Activated T-helper 1 cell treated with anti-CD3 and anti-CD28 coated beads, Interleukin-12 subunit alpha, Interleukin-12 subunit beta, Interleukin-2, Interleukin-4 antibody, amounts not matched to agents 30 ng/mL and 10 ng/mL and 1 ng/mL, durations not matched to agents 14 hours and 24 hours and 36 hours (primary cell): ENCODE data around the gene RTRAF. TPM values are rescaled to one million over a fixed set of nuclear protein-coding genes. Genes with fewer than 3 reads are reported as not detected.

ENCODE experiments used
- DNase-seq: peaks from one replicate; pipeline ENCODE4 v3.0.0; 2021; ENCODE audit warnings: low spot score
- H3K27ac Mint-ChIP-seq: one replicate; pipeline ENCODE4 v1.8.0; 2021; ENCODE audit warnings: mild to moderate bottlenecking, mixed read lengths
- H3K27me3 Mint-ChIP-seq: one replicate; pipeline ENCODE4 v1.8.0; 2022; ENCODE audit warnings: mild to moderate bottlenecking, moderate library complexity, mixed read lengths; ENCODE audit not compliant: insufficient read depth
- H3K36me3 Mint-ChIP-seq: one replicate; pipeline ENCODE4 v1.8.0; 2021; ENCODE audit warnings: low read depth, mixed read lengths
- H3K4me1 Mint-ChIP-seq: one replicate; pipeline ENCODE4 v1.8.0; 2021; ENCODE audit warnings: low read depth, mixed read lengths
- H3K4me3 Mint-ChIP-seq: one replicate; pipeline ENCODE4 v1.8.0; 2021; ENCODE audit warnings: mild to moderate bottlenecking, moderate library complexity, mixed read lengths
- H3K9me3 Mint-ChIP-seq: one replicate; pipeline ENCODE4 v1.8.0; 2021; ENCODE audit warnings: mixed read lengths
- intact Hi-C: fragments of 100-400 bp; cut with micrococcal nuclease; formaldehyde crosslinking; loops from one replicate; pipeline ENCODE4 v1.15.1; 2024
- total RNA-seq: library from RNA; stranded (reverse); gene quantifications from 2 replicates; pipeline ENCODE4 v1.2.3, GENCODE V29; 2022

RTRAF gene
- total RNA-seq, 1 donor from 2014 or later: 215 TPM

- intact Hi-C loops: no loop called here
- no peaks in the 10 kb centered on the region for H3K9me3 Mint-ChIP-seq
- no peaks in the 10 kb centered on the region for H3K4me1 Mint-ChIP-seq
- no peaks in the 10 kb centered on the region for H3K27me3 Mint-ChIP-seq
- DNase-seq: no peak
- H3K4me3 Mint-ChIP-seq: no peak overlapping the region
- peaks cover 28% of the 10 kb centered on the region for H3K36me3 Mint-ChIP-seq
- H3K27ac Mint-ChIP-seq: no peak overlapping the region
Observed at GRCh38 chr14:51969852-51970540, 19.4 kb upstream of the RTRAF start.

- Mint-ChIP-seq H3K36me3 (peaks cover 16% of the 10 kb centered on the region), H3K9me3 (no peaks in the 10 kb centered on the region), H3K4me1 (no peaks in the 10 kb centered on the region), H3K27me3 (no peaks in the 10 kb centered on the region), H3K4me3 (no peak overlapping the region), H3K27ac (no peak overlapping the region)
- DNase-seq: no peak
- intact Hi-C loops: no loop called here
Observed at GRCh38 chr14:51972566-51972965, 16.8 kb upstream of the RTRAF start.

GRCh38 chr14:51977075-51977474 lies 12.3 kb upstream of the RTRAF start:
- no peaks in the 10 kb centered on the region for H3K9me3 Mint-ChIP-seq
- no peak overlapping the region for H3K27ac Mint-ChIP-seq
- no peak overlapping the region for H3K4me3 Mint-ChIP-seq
- H3K4me1 Mint-ChIP-seq: peaks cover 22% of the 10 kb centered on the region
- DNase-seq: no peak
- intact Hi-C loops: loop anchor here (5.0 kb wide), 2 partner anchors 70 to 695 kb away; no protein-coding TSS in a partner anchor
- H3K36me3 Mint-ChIP-seq: no peaks in the 10 kb centered on the region
- H3K27me3 Mint-ChIP-seq: peaks cover 2% of the 10 kb centered on the region

- intact Hi-C loops: loop anchor here (1.0 to 5.0 kb wide), 6 partner anchors 71 to 696 kb away; no protein-coding TSS in a partner anchor
- H3K4me1 Mint-ChIP-seq: peaks cover 22% of the 10 kb centered on the region
- no peak overlapping the region for H3K4me3 Mint-ChIP-seq
- H3K27ac Mint-ChIP-seq: no peak overlapping the region
- no peaks in the 10 kb centered on the region for H3K9me3 Mint-ChIP-seq
- H3K27me3 Mint-ChIP-seq: peaks cover 2% of the 10 kb centered on the region
- H3K36me3 Mint-ChIP-seq: peaks cover 2% of the 10 kb centered on the region
- DNase-seq: no peak
Observed at GRCh38 chr14:51978681-51979085, 10.7 kb upstream of the RTRAF start.

GRCh38 chr14:51979088-51979709 lies 10.1 kb upstream of the RTRAF start:
- DNase-seq: peak; percentile 70
- peaks cover 2% of the 10 kb centered on the region for H3K27me3 Mint-ChIP-seq
- peaks cover 2% of the 10 kb centered on the region for H3K36me3 Mint-ChIP-seq
- H3K4me3 Mint-ChIP-seq: no peak overlapping the region
- H3K27ac Mint-ChIP-seq: no peak overlapping the region
- peaks cover 22% of the 10 kb centered on the region for H3K4me1 Mint-ChIP-seq
- intact Hi-C loops: loop anchor here (1.0 to 5.0 kb wide), 6 partner anchors 72 to 697 kb away; no protein-coding TSS in a partner anchor
- no peaks in the 10 kb centered on the region for H3K9me3 Mint-ChIP-seq

- Mint-ChIP-seq H3K27ac (no peak overlapping the region), H3K4me3 (no peak overlapping the region), H3K9me3 (no peaks in the 10 kb centered on the region), H3K36me3 (peaks cover 2% of the 10 kb centered on the region), H3K4me1 (peaks cover 22% of the 10 kb centered on the region), H3K27me3 (peaks cover 2% of the 10 kb centered on the region)
- intact Hi-C loops: loop anchor here (10.0 kb wide), 1 partner anchor 887 kb away; the partner anchor contains the start of gene TRIM9
- no peak for DNase-seq
Observed at GRCh38 chr14:51981218-51981854, 8.0 kb upstream of the RTRAF start.

- Mint-ChIP-seq H3K27me3 (no peaks in the 10 kb centered on the region), H3K36me3 (peaks cover 14% of the 10 kb centered on the region), H3K27ac (peak overlapping the region; percentile 87), H3K4me1 (peaks cover 17% of the 10 kb centered on the region), H3K4me3 (peak overlapping the region; percentile 94), H3K9me3 (no peaks in the 10 kb centered on the region)
- intact Hi-C loops: loop anchor here (2.0 to 10.0 kb wide), 3 partner anchors 33 to 893 kb away; partner anchors contain the start of genes FRMD6 and TRIM9
- no peak for DNase-seq
Observed at GRCh38 chr14:51988221-51988620, 1.1 kb upstream of the RTRAF start.

GRCh38 chr14:51990488-51990887 lies 1.1 kb downstream of the RTRAF start:
- no peak for DNase-seq
- intact Hi-C loops: loop anchor here (5.0 kb wide), 2 partner anchors 322 to 717 kb away; partner anchors contain the start of genes PSMC6 and PTGER2
- Mint-ChIP-seq H3K36me3 (peaks cover 31% of the 10 kb centered on the region), H3K27ac (no peak overlapping the region), H3K4me1 (peaks cover 39% of the 10 kb centered on the region), H3K9me3 (no peaks in the 10 kb centered on the region), H3K4me3 (peak overlapping the region; percentile 94), H3K27me3 (no peaks in the 10 kb centered on the region)

GRCh38 chr14:51993285-51993920 lies 4.1 kb downstream of the RTRAF start:
- H3K27ac Mint-ChIP-seq: no peak overlapping the region
- intact Hi-C loops: loop anchor here (5.0 kb wide), 2 partner anchors 319 to 714 kb away; partner anchors contain the start of genes PSMC6 and PTGER2
- H3K4me1 Mint-ChIP-seq: peaks cover 45% of the 10 kb centered on the region
- H3K27me3 Mint-ChIP-seq: no peaks in the 10 kb centered on the region
- H3K36me3 Mint-ChIP-seq: peaks cover 41% of the 10 kb centered on the region
- H3K9me3 Mint-ChIP-seq: no peaks in the 10 kb centered on the region
- no peak for DNase-seq
- H3K4me3 Mint-ChIP-seq: no peak overlapping the region

GRCh38 chr14:51996148-51996746 lies 6.9 kb downstream of the RTRAF start:
- DNase-seq: no peak
- no peaks in the 10 kb centered on the region for H3K9me3 Mint-ChIP-seq
- no peaks in the 10 kb centered on the region for H3K27me3 Mint-ChIP-seq
- H3K36me3 Mint-ChIP-seq: peaks cover 55% of the 10 kb centered on the region
- H3K4me1 Mint-ChIP-seq: peaks cover 35% of the 10 kb centered on the region
- H3K4me3 Mint-ChIP-seq: no peak overlapping the region
- H3K27ac Mint-ChIP-seq: no peak overlapping the region
- intact Hi-C loops: loop anchor here (1.0 to 2.0 kb wide), 6 partner anchors 27 to 557 kb away; partner anchors contain the start of genes GPR137C, NID2 and TXNDC16

- intact Hi-C loops: no loop called here
- peaks cover 29% of the 10 kb centered on the region for H3K4me1 Mint-ChIP-seq
- no peak overlapping the region for H3K27ac Mint-ChIP-seq
- no peak for DNase-seq
- no peaks in the 10 kb centered on the region for H3K27me3 Mint-ChIP-seq
- peaks cover 60% of the 10 kb centered on the region for H3K36me3 Mint-ChIP-seq
- H3K9me3 Mint-ChIP-seq: no peaks in the 10 kb centered on the region
- H3K4me3 Mint-ChIP-seq: no peak overlapping the region
Observed at GRCh38 chr14:51998348-51998747, 9.0 kb downstream of the RTRAF start.

GRCh38 chr14:51999084-51999483 lies 9.7 kb downstream of the RTRAF start:
- Mint-ChIP-seq H3K27ac (no peak overlapping the region), H3K36me3 (peaks cover 60% of the 10 kb centered on the region), H3K9me3 (no peaks in the 10 kb centered on the region), H3K4me1 (peaks cover 22% of the 10 kb centered on the region), H3K4me3 (no peak overlapping the region), H3K27me3 (no peaks in the 10 kb centered on the region)
- intact Hi-C loops: no loop called here
- no peak for DNase-seq
